UCSD-AML1 (cell line): ENCODE data around the gene INKA2.

Source experiments
- DNase-seq: peaks from one replicate; lab custom pipeline; 2025; ENCODE audit not compliant: unreplicated experiment; lab: John Stamatoyannopoulos, UW

The INKA2 gene

DNA sequence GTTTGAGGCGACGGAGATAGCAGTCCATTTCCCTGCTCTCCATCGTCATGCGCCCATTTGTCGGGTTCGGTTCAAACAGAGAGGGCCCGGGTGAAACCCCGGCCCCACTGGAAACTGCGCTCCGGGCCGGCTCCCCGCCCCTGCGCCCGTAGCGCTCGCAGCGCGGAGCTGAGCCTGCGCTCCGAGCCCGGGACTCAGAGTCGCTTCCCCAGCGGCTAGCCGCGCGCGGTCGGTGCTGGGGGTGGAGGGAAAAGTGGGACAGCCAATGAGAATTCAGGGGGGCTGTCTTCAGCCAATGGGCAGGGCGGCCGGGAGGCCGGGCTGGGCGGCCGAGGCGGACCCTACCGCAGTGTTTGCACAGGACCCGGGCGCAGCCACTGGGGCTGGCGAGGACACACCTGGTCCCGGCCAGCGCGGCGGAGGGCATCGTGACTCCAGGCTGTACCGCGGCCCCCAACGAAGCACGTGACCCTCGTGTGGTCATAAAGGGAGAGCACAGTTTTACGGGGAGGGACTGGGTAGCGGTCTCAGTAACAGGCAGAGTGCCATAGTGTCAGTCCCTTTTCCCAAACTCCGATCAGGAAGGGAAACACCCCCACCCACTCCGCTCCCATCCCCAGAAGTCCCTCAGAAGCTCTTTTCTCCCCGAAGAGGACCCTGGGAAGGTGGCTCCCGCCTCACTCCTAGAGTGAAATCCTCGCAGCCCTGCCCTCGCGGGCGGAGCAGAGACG is at the start of gene INKA2:
TSS of gene INKA2 (minus strand) at position 202 of the 731 bp plus-strand sequence. CDS start at position 49, 153 bp downstream.
- peak; percentile 88 for DNase-seq

DNA sequence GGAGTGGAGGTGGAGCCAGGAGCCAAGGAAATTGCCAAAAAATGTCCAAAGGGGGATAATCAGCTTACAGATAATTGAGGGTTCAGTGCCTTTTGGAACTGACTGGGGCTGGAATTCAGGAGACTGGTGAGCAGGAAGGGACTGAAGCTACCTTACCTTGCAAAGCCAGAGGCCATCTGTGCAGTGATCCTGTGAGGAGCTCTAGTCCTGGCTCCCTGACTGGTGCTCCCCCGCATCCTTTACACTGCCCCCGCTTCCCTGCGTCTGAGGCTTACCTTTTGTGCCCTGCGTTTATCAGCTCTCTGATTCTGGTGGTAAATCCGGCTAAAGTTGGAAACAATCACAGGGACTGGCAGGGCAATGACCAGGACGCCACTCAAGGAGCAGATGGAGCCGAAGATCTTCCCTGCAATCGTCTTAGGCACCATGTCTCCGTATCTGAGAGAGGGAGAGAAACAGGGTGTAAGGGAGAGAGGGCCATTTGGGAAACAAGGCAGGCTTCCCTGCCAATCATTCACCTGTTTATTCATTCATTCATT is 47.5 kb upstream of the INKA2 start:
- DNase-seq: no peak

- DNase-seq: no peak
These were observed 45.2 kb upstream of the INKA2 start for GRCh38 chr1:111784273-111784901.

- DNase-seq: no peak
These were observed 40.4 kb upstream of the INKA2 start for GRCh38 chr1:111779546-111779945.

GRCh38 chr1:111778541-111779051 is 39.4 kb upstream of the INKA2 start:
- no peak for DNase-seq

- no peak for DNase-seq
These were observed 38.9 kb upstream of the INKA2 start for GRCh38 chr1:111778066-111778465.

DNA sequence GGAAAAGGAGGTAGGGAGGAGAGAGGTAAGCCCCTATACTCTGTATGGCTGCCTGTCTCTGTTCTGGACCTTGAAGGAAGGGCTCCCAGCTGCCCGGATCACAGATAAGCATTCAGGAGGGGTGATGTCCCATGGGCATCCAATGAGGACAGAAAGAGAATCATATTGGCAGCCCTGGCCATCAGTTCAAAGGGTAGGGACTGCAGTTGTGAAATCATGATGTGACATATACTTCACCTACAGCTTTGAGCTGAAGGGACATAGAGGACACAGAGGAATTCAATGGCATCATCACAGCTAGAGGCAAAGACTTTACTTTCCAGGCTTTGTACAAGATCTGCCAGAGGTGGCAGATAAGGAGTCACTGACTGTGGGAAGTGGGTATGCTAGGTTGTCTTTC is 38.1 kb upstream of the INKA2 start:
- no peak for DNase-seq

GRCh38 chr1:111776861-111777260 is 37.7 kb upstream of the INKA2 start:
- DNase-seq: no peak

GRCh38 chr1:111776391-111776790 is 37.2 kb upstream of the INKA2 start:
- DNase-seq: no peak

GRCh38 chr1:111775966-111776365 is 36.8 kb upstream of the INKA2 start:
- DNase-seq: no peak

GRCh38 chr1:111770916-111771315 is 31.7 kb upstream of the INKA2 start:
- DNase-seq: no peak

- no peak for DNase-seq
These were observed 30.4 kb upstream of the INKA2 start for GRCh38 chr1:111769517-111770146.

DNA sequence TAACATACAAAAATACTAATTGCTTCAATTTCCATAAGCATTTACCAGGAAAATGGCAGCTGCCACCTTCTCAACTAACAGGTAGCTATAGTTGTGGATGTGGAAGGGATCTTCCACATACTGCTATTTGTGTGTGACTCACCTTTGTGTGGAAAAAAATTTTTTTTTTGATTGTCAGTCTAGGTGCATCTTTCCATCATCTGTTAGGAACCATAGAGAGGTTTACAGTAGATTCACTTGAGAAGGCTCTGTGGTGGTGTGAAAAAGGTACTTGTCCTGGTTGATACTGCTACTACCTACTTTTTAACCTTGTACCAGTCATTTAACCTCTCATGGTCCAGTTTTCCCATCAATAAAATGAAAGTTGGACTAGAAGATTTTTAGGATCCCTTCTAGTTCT is 29.4 kb upstream of the INKA2 start:
- DNase-seq: no peak

GRCh38 chr1:111768023-111768422 is 28.8 kb upstream of the INKA2 start:
- no peak for DNase-seq

DNA sequence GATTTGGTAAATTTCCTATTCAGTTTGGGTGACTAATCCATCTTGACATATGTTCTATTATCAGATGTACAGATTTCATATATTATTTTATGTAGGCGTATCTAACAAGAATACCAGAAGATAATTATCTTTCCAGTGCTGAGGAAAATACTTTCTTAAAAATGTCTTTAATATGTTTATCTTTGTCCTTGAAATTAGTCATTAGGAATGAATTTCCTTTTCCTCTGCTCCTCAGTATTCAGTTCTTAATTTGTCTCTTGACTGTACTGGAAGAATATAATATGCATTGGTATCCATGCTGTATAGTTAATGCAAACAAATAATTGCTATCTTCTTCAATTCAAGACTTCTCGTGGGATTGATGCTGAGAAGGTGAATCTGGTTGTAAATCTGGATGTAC is 23.1 kb upstream of the INKA2 start:
- no peak for DNase-seq

- no peak for DNase-seq
These were observed 22.5 kb upstream of the INKA2 start for GRCh38 chr1:111761717-111762116.

GRCh38 chr1:111758373-111758772 is 19.2 kb upstream of the INKA2 start:
- DNase-seq: no peak

DNA sequence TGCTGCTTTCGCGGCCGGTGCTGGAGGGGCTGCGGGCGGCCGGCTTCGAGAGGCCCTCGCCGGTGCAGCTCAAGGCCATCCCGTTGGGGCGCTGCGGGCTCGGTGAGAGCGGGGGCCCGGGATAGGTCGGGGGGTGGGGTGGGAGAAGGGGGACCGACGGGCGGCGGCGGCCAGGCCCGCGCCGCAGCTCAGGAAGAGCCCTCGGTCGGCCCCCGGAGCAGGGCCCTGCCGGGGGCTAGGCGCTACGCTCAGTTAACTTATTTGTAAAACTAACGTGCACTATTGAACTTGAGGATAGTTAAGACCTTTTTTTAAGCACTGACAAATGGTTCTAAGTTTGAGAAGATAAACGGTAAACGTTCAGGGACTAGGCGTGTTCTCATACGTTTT is 16.9 kb upstream of the INKA2 start:
- no peak for DNase-seq

DNA sequence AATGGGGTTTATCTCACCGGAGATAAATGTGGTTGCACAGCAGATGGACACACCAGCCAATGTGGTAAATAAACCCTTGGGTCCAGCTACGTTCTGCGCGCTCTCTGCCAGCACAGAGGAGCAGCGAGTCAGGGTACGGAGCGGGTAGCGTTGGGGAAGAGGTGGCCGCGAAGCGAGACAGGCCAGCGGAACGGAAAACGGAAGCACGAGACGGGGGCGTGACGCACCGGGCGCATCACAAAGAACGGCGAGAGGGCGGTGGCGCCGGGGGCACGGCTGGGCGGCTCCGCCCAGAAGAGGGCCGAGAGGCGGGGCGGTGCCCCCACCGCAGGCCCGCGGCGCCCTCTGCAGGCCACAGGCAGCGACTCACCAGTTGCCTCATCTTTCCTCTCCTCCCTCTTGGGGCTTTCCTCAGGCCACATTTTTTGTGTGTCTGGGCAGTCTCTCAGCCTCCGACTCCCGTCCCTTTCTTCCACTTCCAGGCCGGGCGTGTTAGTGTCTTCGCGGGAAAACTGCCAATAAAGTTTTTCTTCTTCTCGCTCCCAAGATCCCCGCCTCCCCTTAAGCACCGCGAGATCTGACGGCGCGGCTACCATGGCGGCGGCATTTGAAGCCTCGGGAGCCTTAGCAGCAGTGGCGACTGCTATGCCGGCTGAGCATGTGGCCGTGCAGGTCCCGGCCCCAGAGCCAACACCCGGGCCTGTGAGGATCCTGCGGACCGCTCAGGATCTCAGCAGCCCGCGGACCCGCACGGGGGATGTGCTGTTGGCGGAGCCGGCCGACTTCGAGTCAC is 16.3 kb upstream of the INKA2 start, which contains the start of gene DDX20:
TSS of gene DDX20 (plus strand) at position 571 of the 793 bp plus-strand sequence. CDS start at position 595, 24 bp downstream.
- peak; percentile 96 for DNase-seq

DNA sequence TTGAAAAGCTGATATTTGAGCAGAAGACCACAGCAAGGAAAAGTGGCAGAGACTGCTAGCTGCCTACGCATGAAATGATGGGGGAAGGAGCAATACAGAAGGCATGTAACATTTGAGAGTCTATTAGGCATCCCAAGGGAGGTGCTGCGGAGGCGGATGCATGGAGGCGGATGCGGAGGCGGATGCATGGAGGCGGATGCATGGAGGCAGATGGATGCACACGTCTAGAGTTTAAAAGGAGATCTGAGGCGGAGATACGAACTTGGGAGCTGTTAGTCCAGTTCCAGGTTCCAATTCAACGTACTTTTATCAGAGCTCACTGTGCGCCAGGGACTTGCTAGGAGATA is 15.8 kb upstream of the INKA2 start:
- DNase-seq: peak; percentile 72
